Measurements from ENCODE around the gene TBC1D8. TPM values are rescaled to one million over a fixed set of nuclear protein-coding genes. Genes with fewer than 3 reads are reported as not detected.

Gene TBC1D8
- total RNA-seq, 1 experiment from 2014 or later: 51.7 TPM

DNA sequence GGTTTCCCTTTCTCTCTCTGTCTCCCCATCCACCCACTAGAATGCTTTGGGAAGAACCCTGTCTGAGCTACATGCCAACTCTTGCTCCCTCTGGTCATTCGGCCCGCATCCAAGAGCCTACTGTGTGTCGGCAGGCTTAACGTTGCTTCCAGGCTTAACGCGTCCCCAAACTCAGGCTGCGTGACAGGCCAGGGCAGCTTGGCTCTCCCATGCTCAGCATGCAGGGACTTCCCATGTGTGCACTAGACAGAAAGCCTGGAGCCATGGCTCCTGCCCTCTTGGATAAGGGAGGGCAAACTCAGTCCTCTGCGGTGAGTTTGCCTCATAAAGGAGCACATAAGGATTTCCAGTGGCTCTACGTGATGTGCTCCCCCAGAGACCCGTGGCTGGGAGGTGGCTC lies 105.9 kb downstream of the TBC1D8 start:
- peak; percentile 85 for TF ChIP-seq ZNF121 (CRISPR knock-in tag; IDR thresholded peaks at IDR 0.05)
- no peak for TF ChIP-seq ZNF232 (CRISPR knock-in tag; IDR thresholded peaks at IDR 0.05)
- Mint-ChIP-seq H3K36me3 (peaks cover 28% of the 10 kb centered on the region), H3K4me3 (no peak overlapping the region), H3K27ac (no peak overlapping the region; the same call in 1 of the 2 replicates), H3K27me3 (ENCODE audit: low read depth) (no peaks in the 10 kb centered on the region), H3K4me1 (peaks cover 25% of the 10 kb centered on the region), H3K9me3 (peaks cover 2% of the 10 kb centered on the region)
- ATAC-seq (no peak), DNase-seq (ENCODE audit: low spot score) (no peak)
- ChIA-PET CTCF (interaction anchor here (0.8 to 1.5 kb wide), 2 partner anchors 9 to 143 kb away, joined by 3 to 5 read pairs; no protein-coding TSS in a partner anchor), POLR2A (no interaction called here)

DNA sequence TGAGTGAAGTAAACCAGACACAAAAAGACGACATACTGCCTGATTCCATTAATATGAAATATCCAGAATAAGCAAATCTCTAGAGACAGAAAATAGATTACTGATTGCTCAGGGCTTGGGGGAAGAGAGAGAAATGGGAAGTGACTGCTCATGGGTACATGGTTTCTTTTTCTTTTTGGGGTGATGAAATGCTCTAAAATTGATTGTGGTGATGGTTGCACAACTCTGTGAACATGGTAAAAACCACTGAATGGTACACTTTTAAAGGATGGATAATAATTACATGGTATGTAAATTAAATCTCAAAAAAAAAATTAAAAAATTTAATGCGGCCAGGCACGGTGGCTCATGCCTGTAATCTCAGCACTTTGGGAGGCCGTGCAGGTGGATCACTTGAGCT lies 109.8 kb downstream of the TBC1D8 start:
- Mint-ChIP-seq H3K9me3 (no peaks in the 10 kb centered on the region), H3K4me3 (no peak overlapping the region), H3K4me1 (peaks cover 10% of the 10 kb centered on the region), H3K27ac (0 out of 2 replicates have a peak overlapping the region, but pooled peaks have one; percentile 73), H3K27me3 (ENCODE audit: low read depth) (no peaks in the 10 kb centered on the region), H3K36me3 (peaks cover 35% of the 10 kb centered on the region)
- no peak for DNase-seq (ENCODE audit: low spot score)
- no peak for ATAC-seq
- TF ChIP-seq, protein P1, sequence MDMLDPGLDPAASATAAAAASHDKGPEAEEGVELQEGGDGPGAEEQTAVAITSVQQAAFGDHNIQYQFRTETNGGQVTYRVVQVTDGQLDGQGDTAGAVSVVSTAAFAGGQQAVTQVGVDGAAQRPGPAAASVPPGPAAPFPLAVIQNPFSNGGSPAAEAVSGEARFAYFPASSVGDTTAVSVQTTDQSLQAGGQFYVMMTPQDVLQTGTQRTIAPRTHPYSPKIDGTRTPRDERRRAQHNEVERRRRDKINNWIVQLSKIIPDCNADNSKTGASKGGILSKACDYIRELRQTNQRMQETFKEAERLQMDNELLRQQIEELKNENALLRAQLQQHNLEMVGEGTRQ (CRISPR knock-in tag; IDR thresholded peaks at IDR 0.05): no peak
- no peak for TF ChIP-seq ZNF138 (CRISPR knock-in tag; conservative IDR thresholded peaks at IDR 0.05)
- TF ChIP-seq, protein P2, sequence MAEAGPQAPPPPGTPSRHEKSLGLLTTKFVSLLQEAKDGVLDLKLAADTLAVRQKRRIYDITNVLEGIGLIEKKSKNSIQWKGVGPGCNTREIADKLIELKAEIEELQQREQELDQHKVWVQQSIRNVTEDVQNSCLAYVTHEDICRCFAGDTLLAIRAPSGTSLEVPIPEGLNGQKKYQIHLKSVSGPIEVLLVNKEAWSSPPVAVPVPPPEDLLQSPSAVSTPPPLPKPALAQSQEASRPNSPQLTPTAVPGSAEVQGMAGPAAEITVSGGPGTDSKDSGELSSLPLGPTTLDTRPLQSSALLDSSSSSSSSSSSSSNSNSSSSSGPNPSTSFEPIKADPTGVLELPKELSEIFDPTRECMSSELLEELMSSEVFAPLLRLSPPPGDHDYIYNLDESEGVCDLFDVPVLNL (CRISPR knock-in tag; IDR thresholded peaks at IDR 0.05; ENCODE audit: borderline replicate concordance, low read depth): no peak
- TF ChIP-seq, protein P3, sequence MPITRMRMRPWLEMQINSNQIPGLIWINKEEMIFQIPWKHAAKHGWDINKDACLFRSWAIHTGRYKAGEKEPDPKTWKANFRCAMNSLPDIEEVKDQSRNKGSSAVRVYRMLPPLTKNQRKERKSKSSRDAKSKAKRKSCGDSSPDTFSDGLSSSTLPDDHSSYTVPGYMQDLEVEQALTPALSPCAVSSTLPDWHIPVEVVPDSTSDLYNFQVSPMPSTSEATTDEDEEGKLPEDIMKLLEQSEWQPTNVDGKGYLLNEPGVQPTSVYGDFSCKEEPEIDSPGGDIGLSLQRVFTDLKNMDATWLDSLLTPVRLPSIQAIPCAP (CRISPR knock-in tag; IDR thresholded peaks at IDR 0.05): no peak
- POLR2A ChIA-PET: no interaction called here
- CTCF ChIA-PET: interaction anchor here (1.2 to 2.5 kb wide), 2 partner anchors 111 to 165 kb away, joined by 3 to 8 read pairs; no protein-coding TSS in a partner anchor

DNA sequence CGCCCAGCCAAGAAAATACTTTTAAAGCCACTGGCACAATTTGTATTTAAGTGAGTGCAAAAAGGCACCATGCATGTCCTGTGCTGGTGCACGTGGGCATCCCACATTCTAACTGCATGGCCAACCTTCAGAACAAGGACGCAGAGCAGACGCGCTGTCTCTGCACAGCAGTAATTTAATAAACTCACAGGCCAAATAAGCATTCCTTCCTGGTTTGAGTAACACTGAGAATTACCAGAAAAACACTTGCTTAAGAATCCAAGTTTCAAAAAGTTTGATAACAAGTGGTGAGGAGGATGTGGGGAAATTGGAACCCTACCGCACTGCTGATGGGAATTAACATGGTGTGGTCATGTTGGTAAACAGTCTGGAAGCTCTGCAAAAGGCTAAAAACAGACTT lies 110.4 kb downstream of the TBC1D8 start:
- Mint-ChIP-seq H3K4me1 (peaks cover 7% of the 10 kb centered on the region), H3K27me3 (ENCODE audit: low read depth) (no peaks in the 10 kb centered on the region), H3K27ac (no peak overlapping the region), H3K9me3 (no peaks in the 10 kb centered on the region), H3K36me3 (peaks cover 40% of the 10 kb centered on the region), H3K4me3 (no peak overlapping the region)
- no peak for TF ChIP-seq RELA (CRISPR knock-in tag; IDR thresholded peaks at IDR 0.05; ENCODE audit: borderline replicate concordance)
- TF ChIP-seq, protein P4, sequence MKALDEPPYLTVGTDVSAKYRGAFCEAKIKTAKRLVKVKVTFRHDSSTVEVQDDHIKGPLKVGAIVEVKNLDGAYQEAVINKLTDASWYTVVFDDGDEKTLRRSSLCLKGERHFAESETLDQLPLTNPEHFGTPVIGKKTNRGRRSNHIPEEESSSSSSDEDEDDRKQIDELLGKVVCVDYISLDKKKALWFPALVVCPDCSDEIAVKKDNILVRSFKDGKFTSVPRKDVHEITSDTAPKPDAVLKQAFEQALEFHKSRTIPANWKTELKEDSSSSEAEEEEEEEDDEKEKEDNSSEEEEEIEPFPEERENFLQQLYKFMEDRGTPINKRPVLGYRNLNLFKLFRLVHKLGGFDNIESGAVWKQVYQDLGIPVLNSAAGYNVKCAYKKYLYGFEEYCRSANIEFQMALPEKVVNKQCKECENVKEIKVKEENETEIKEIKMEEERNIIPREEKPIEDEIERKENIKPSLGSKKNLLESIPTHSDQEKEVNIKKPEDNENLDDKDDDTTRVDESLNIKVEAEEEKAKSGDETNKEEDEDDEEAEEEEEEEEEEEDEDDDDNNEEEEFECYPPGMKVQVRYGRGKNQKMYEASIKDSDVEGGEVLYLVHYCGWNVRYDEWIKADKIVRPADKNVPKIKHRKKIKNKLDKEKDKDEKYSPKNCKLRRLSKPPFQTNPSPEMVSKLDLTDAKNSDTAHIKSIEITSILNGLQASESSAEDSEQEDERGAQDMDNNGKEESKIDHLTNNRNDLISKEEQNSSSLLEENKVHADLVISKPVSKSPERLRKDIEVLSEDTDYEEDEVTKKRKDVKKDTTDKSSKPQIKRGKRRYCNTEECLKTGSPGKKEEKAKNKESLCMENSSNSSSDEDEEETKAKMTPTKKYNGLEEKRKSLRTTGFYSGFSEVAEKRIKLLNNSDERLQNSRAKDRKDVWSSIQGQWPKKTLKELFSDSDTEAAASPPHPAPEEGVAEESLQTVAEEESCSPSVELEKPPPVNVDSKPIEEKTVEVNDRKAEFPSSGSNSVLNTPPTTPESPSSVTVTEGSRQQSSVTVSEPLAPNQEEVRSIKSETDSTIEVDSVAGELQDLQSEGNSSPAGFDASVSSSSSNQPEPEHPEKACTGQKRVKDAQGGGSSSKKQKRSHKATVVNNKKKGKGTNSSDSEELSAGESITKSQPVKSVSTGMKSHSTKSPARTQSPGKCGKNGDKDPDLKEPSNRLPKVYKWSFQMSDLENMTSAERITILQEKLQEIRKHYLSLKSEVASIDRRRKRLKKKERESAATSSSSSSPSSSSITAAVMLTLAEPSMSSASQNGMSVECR (CRISPR knock-in tag; IDR thresholded peaks at IDR 0.05; ENCODE audit: borderline replicate concordance): no peak
- TF ChIP-seq SOX15 (CRISPR knock-in tag; IDR thresholded peaks at IDR 0.05): no peak
- TF ChIP-seq, protein P5, sequence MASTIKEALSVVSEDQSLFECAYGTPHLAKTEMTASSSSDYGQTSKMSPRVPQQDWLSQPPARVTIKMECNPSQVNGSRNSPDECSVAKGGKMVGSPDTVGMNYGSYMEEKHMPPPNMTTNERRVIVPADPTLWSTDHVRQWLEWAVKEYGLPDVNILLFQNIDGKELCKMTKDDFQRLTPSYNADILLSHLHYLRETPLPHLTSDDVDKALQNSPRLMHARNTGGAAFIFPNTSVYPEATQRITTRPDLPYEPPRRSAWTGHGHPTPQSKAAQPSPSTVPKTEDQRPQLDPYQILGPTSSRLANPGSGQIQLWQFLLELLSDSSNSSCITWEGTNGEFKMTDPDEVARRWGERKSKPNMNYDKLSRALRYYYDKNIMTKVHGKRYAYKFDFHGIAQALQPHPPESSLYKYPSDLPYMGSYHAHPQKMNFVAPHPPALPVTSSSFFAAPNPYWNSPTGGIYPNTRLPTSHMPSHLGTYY (CRISPR knock-in tag; IDR thresholded peaks at IDR 0.05): no peak
- TF ChIP-seq ELF4 (CRISPR knock-in tag; IDR thresholded peaks at IDR 0.05; ENCODE audit: low read depth): no peak
- TF ChIP-seq, protein P6, sequence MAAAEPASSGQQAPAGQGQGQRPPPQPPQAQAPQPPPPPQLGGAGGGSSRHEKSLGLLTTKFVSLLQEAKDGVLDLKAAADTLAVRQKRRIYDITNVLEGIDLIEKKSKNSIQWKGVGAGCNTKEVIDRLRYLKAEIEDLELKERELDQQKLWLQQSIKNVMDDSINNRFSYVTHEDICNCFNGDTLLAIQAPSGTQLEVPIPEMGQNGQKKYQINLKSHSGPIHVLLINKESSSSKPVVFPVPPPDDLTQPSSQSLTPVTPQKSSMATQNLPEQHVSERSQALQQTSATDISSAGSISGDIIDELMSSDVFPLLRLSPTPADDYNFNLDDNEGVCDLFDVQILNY (CRISPR knock-in tag; IDR thresholded peaks at IDR 0.05): no peak
- TF ChIP-seq MXD4 (CRISPR knock-in tag; IDR thresholded peaks at IDR 0.05; ENCODE audit: borderline replicate concordance): no peak
- no peak for TF ChIP-seq SMAD3 (CRISPR knock-in tag; IDR thresholded peaks at IDR 0.05; ENCODE audit: borderline replicate concordance)
- POLR2A ChIA-PET: no interaction called here
- DNase-seq (ENCODE audit: low spot score) (no peak), ATAC-seq (no peak)
- CTCF ChIA-PET: interaction anchor here (1.0 to 1.1 kb wide), 2 partner anchors 109 to 310 kb away, joined by 3 read pairs; no protein-coding TSS in a partner anchor
